ENCODE data around the gene PEG3. TPM values are rescaled to one million over a fixed set of nuclear protein-coding genes. Genes with fewer than 3 reads are reported as not detected.

PEG3 gene
- total RNA-seq, 3 donors from 2014 or later (not counting 1 experiment from before 2014, with no cell fraction given) = not detected

GRCh38 chr19:56822755-56823154 lies 17.8 kb downstream of the PEG3 start:
- TF ChIP-seq CTCF (IDR thresholded peaks at IDR 0.05) = no peak
- no peak overlapping the region for H3K4me3 ChIP-seq (ENCODE audit: low read length)
- ATAC-seq (no peak), DNase-seq (no peak)
- no peaks in the 10 kb centered on the region for H3K27me3 ChIP-seq (ENCODE audit: control insufficient read depth, insufficient read depth, low read length)
- no peak overlapping the region for H3K27ac Mint-ChIP-seq
- no peak overlapping the region for H3K27ac ChIP-seq (ENCODE audit: low read length)
- no peaks in the 10 kb centered on the region for H3K36me3 ChIP-seq (ENCODE audit: control insufficient read depth, insufficient read depth, low read length)
- no peak overlapping the region for H3K4me3 Mint-ChIP-seq
- H3K9me3 ChIP-seq (ENCODE audit: control insufficient read depth, insufficient read depth, low read length) = peaks cover 40% of the 10 kb centered on the region
- no peaks in the 10 kb centered on the region for H3K4me1 ChIP-seq (ENCODE audit: control insufficient read depth, insufficient read depth, low read length)
- 90% methylated on average over 5 of the region's 5 CpGs for WGBS (ENCODE audit: insufficient coverage)
- no peaks in the 10 kb centered on the region for H3K27me3 Mint-ChIP-seq (ENCODE audit: low read depth in 2 of 2)
- peaks cover 16 to 29% of the 10 kb centered on the region in 2 donors for H3K9me3 Mint-ChIP-seq
- no peaks in the 10 kb centered on the region for H3K4me1 Mint-ChIP-seq
- peaks cover 44% of the 10 kb centered on the region for H3K36me3 Mint-ChIP-seq
- intact Hi-C loops (cut with micrococcal nuclease) = no loop called here

GRCh38 chr19:56821675-56822074 lies 18.9 kb downstream of the PEG3 start:
- H3K27me3 Mint-ChIP-seq (ENCODE audit: low read depth in 2 of 2) = no peaks in the 10 kb centered on the region
- Histone ChIP-seq H3K4me1 (ENCODE audit: control insufficient read depth, insufficient read depth, low read length) (no peaks in the 10 kb centered on the region), H3K9me3 (ENCODE audit: control insufficient read depth, insufficient read depth, low read length) (peaks cover 49% of the 10 kb centered on the region), H3K36me3 (ENCODE audit: control insufficient read depth, insufficient read depth, low read length) (no peaks in the 10 kb centered on the region), H3K4me3 (ENCODE audit: low read length) (no peak overlapping the region), H3K27me3 (ENCODE audit: control insufficient read depth, insufficient read depth, low read length) (no peaks in the 10 kb centered on the region), H3K27ac (ENCODE audit: low read length) (no peak overlapping the region)
- 76% methylated on average over 6 of the region's 6 CpGs for WGBS (ENCODE audit: insufficient coverage)
- H3K27ac Mint-ChIP-seq = no peak overlapping the region
- DNase-seq (no peak), ATAC-seq (no peak)
- H3K4me3 Mint-ChIP-seq = no peak overlapping the region
- peaks cover 44% of the 10 kb centered on the region for H3K36me3 Mint-ChIP-seq
- intact Hi-C loops (cut with micrococcal nuclease) = no loop called here
- H3K4me1 Mint-ChIP-seq = no peaks in the 10 kb centered on the region
- no peak for TF ChIP-seq CTCF (IDR thresholded peaks at IDR 0.05)
- peaks cover 18 to 33% of the 10 kb centered on the region in 2 donors for H3K9me3 Mint-ChIP-seq

GRCh38 chr19:56821209-56821608 lies 19.3 kb downstream of the PEG3 start:
- H3K9me3 ChIP-seq (ENCODE audit: control insufficient read depth, insufficient read depth, low read length) = peaks cover 49% of the 10 kb centered on the region
- TF ChIP-seq CTCF (IDR thresholded peaks at IDR 0.05) = no peak
- DNase-seq (no peak), ATAC-seq (no peak)
- peaks cover 20 to 33% of the 10 kb centered on the region in 2 donors for H3K9me3 Mint-ChIP-seq
- no peaks in the 10 kb centered on the region for H3K4me1 ChIP-seq (ENCODE audit: control insufficient read depth, insufficient read depth, low read length)
- H3K27me3 ChIP-seq (ENCODE audit: control insufficient read depth, insufficient read depth, low read length) = no peaks in the 10 kb centered on the region
- H3K4me3 Mint-ChIP-seq = no peak overlapping the region
- peaks cover 48% of the 10 kb centered on the region for H3K36me3 Mint-ChIP-seq
- intact Hi-C loops (cut with micrococcal nuclease) = no loop called here
- H3K27ac ChIP-seq (ENCODE audit: low read length) = no peak overlapping the region
- WGBS (ENCODE audit: insufficient coverage) = 64% methylated on average over 5 of the region's 5 CpGs
- no peak overlapping the region for H3K4me3 ChIP-seq (ENCODE audit: low read length)
- H3K4me1 Mint-ChIP-seq = no peaks in the 10 kb centered on the region
- H3K27me3 Mint-ChIP-seq (ENCODE audit: low read depth in 2 of 2) = no peaks in the 10 kb centered on the region
- H3K27ac Mint-ChIP-seq = no peak overlapping the region
- no peaks in the 10 kb centered on the region for H3K36me3 ChIP-seq (ENCODE audit: control insufficient read depth, insufficient read depth, low read length)

GRCh38 chr19:56819166-56819565 lies 21.4 kb downstream of the PEG3 start:
- H3K4me1 ChIP-seq (ENCODE audit: control insufficient read depth, insufficient read depth, low read length) = no peaks in the 10 kb centered on the region
- no peaks in the 10 kb centered on the region for H3K27me3 ChIP-seq (ENCODE audit: control insufficient read depth, insufficient read depth, low read length)
- peaks cover 59% of the 10 kb centered on the region for H3K36me3 Mint-ChIP-seq
- H3K9me3 ChIP-seq (ENCODE audit: control insufficient read depth, insufficient read depth, low read length) = peaks cover 65% of the 10 kb centered on the region
- no peak overlapping the region for H3K27ac ChIP-seq (ENCODE audit: low read length)
- WGBS (ENCODE audit: insufficient coverage) = 71% methylated on average over 2 of the region's 2 CpGs
- H3K27me3 Mint-ChIP-seq (ENCODE audit: low read depth in 2 of 2) = no peaks in the 10 kb centered on the region
- no peak for TF ChIP-seq CTCF (IDR thresholded peaks at IDR 0.05)
- no peak overlapping the region for H3K27ac Mint-ChIP-seq
- no peaks in the 10 kb centered on the region for H3K36me3 ChIP-seq (ENCODE audit: control insufficient read depth, insufficient read depth, low read length)
- no peaks in the 10 kb centered on the region for H3K4me1 Mint-ChIP-seq
- ATAC-seq (no peak), DNase-seq (no peak)
- intact Hi-C loops (cut with micrococcal nuclease) = no loop called here
- no peak overlapping the region for H3K4me3 ChIP-seq (ENCODE audit: low read length)
- H3K9me3 Mint-ChIP-seq = peaks cover 20 to 30% of the 10 kb centered on the region in 2 donors
- no peak overlapping the region for H3K4me3 Mint-ChIP-seq
